ENCODE measurements around the gene CRTC3. TPM values are rescaled to one million over a fixed set of nuclear protein-coding genes. Genes with fewer than 3 reads are reported as not detected.

The CRTC3 gene
- total RNA-seq, 2 experiments from 2014 or later = 27.1 to 28.7 TPM

DNA sequence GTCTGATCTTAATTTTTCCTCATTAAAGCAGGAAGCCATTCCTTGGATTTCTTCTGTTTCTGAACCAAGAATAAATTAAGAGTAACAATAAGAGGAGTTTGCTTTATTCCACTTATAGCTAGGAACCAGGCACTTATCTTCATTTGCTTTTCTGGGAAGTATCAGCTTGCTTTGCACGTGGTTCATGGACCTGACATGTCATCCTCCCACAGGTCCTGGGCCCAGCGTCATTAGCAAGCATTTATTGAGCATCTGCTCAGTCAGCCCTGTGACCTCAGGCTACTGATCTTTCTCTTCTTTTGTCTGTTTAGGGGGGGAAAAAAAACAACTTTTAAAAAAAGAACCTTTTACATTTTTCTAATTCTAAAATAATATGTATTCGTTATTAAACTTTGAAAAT, 34.7 kb upstream of the CRTC3 start:
- intact Hi-C loops (cut with micrococcal nuclease) = no loop called here

DNA sequence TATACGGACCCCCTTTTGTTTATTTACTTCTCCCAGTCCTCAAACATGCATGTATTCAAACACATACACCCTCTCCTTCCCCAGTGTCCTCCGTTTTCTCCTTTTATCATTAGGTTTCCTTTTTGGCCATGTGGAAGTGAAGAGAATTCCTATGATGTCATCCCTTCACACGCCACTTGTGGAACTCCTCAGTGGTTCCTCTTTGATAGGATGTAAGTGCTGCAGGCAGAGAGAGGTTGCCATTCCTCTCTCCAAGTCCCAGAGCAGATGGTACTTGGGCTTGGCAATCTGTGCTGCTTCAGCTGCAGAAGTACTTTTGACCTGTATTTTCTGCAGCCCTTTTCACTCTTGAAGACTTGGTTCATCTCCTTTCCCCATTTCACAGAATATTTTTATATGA, 32.9 kb upstream of the CRTC3 start:
- DNase-seq (no peak), ATAC-seq (no peak)
- Mint-ChIP-seq H3K4me1 (ENCODE audit: low read depth) (peaks cover 12% of the 10 kb centered on the region), H3K4me3 (no peak overlapping the region), H3K36me3 (ENCODE audit: low read depth) (peaks cover 57% of the 10 kb centered on the region), H3K27ac (no peak overlapping the region), H3K9me3 (no peaks in the 10 kb centered on the region), H3K27me3 (no peaks in the 10 kb centered on the region)
- CTCF ChIA-PET = interaction anchor here (1.2 to 4.8 kb wide), 3 partner anchors 15 to 176 kb away, joined by 3 to 21 read pairs (median 5); no protein-coding TSS in a partner anchor
- intact Hi-C loops (cut with micrococcal nuclease) = no loop called here
- POLR2A ChIA-PET = no interaction called here
- no peak for TF ChIP-seq CTCF (IDR thresholded peaks at IDR 0.05)

More for the DNA sequence above, 34.7 kb upstream of the CRTC3 start:
- CTCF ChIA-PET = no interaction called here
- no peak for DNase-seq
- Mint-ChIP-seq H3K36me3 (ENCODE audit: low read depth) (peaks cover 58% of the 10 kb centered on the region), H3K9me3 (no peaks in the 10 kb centered on the region), H3K27ac (no peak overlapping the region), H3K4me1 (ENCODE audit: low read depth) (peaks cover 12% of the 10 kb centered on the region), H3K4me3 (no peak overlapping the region), H3K27me3 (no peaks in the 10 kb centered on the region)
- POLR2A ChIA-PET = no interaction called here
- no peak for ATAC-seq
- no peak for TF ChIP-seq CTCF (IDR thresholded peaks at IDR 0.05)

GRCh38 chr15:90497376-90497775, 32.3 kb upstream of the CRTC3 start:
- Mint-ChIP-seq H3K27me3 (no peaks in the 10 kb centered on the region), H3K27ac (no peak overlapping the region), H3K9me3 (no peaks in the 10 kb centered on the region), H3K4me1 (ENCODE audit: low read depth) (peaks cover 12% of the 10 kb centered on the region), H3K36me3 (ENCODE audit: low read depth) (peaks cover 55% of the 10 kb centered on the region), H3K4me3 (no peak overlapping the region)
- no peak for ATAC-seq
- TF ChIP-seq CTCF (IDR thresholded peaks at IDR 0.05) = no peak
- ChIA-PET CTCF (interaction anchor here (0.9 to 4.8 kb wide), 2 partner anchors 13 to 15 kb away, joined by 3 to 21 read pairs; no protein-coding TSS in a partner anchor), POLR2A (interaction anchor here (0.9 kb wide), 1 partner anchor 55 kb away, joined by 3 read pairs; no protein-coding TSS in a partner anchor)
- DNase-seq = no peak
- intact Hi-C loops (cut with micrococcal nuclease) = no loop called here

- Mint-ChIP-seq H3K36me3 (ENCODE audit: low read depth) (peaks cover 49% of the 10 kb centered on the region), H3K4me3 (no peak overlapping the region), H3K27ac (no peak overlapping the region), H3K4me1 (ENCODE audit: low read depth) (peaks cover 8% of the 10 kb centered on the region), H3K27me3 (no peaks in the 10 kb centered on the region), H3K9me3 (no peaks in the 10 kb centered on the region)
- intact Hi-C loops (cut with micrococcal nuclease) = no loop called here
- POLR2A ChIA-PET = interaction anchor here (0.9 kb wide), 1 partner anchor 55 kb away, joined by 3 read pairs; no protein-coding TSS in a partner anchor
- no peak for DNase-seq
- ATAC-seq = no peak
- CTCF ChIA-PET = interaction anchor here (0.9 to 4.8 kb wide), 2 partner anchors 13 to 16 kb away, joined by 3 to 21 read pairs; no protein-coding TSS in a partner anchor
- no peak for TF ChIP-seq CTCF (IDR thresholded peaks at IDR 0.05)
Measured at GRCh38 chr15:90497912-90498311, 31.8 kb upstream of the CRTC3 start.

DNA sequence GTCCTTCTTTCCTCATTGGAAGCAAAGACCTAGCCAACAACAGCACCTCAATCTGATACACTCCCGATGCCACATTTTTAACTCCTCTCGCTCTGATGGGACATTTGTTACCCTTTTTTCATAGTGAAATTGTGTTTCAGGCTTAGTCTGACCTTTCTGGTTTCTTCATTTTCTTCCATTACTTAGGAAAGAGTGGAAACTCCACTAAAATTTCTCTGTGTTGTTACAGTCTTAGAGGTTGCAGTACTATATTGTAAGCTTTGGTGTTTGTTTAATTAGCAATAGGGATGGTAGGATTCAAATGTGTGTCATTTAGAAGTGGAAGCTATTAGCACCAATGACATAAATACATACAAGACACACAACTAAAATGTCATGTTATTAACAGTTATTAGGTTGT, 29.6 kb upstream of the CRTC3 start:
- ChIA-PET CTCF (interaction anchor here (1.6 to 4.8 kb wide), 6 partner anchors 13 to 207 kb away, joined by 3 to 21 read pairs (median 6); no protein-coding TSS in a partner anchor), POLR2A (no interaction called here)
- ATAC-seq (no peak), DNase-seq (no peak)
- H3K36me3 Mint-ChIP-seq (ENCODE audit: low read depth) = peaks cover 30% of the 10 kb centered on the region
- intact Hi-C loops (cut with micrococcal nuclease) = no loop called here
- H3K9me3 Mint-ChIP-seq = no peaks in the 10 kb centered on the region
- no peak overlapping the region for H3K4me3 Mint-ChIP-seq
- no peaks in the 10 kb centered on the region for H3K27me3 Mint-ChIP-seq
- no peak overlapping the region for H3K27ac Mint-ChIP-seq
- no peak for TF ChIP-seq CTCF (IDR thresholded peaks at IDR 0.05)
- H3K4me1 Mint-ChIP-seq (ENCODE audit: low read depth) = no peaks in the 10 kb centered on the region

Data from activated CD8-positive, alpha-beta T cell treated with anti-CD3 and anti-CD28 coated beads for 36 hours (primary cell).